Adrenal gland (tissue), 12 donors: Measurements from ENCODE around the gene HNRNPU. TPM values are rescaled to one million over a fixed set of nuclear protein-coding genes. Genes with fewer than 3 reads are reported as not detected.

Source experiments
- DNase-seq, 7 donors: peaks; one replicate each; pipeline ENCODE4 v3.0.0-alpha.2; 2019 to 2020
- H3K27ac ChIP-seq, 5 donors: fragments of 200-600 bp; sonication (generic) in 4 of 5; 1 replicate in 3 of 5; 2 replicates in 2 of 5; pipeline versions ENCODE4 v1.5.1 to v1.8.0; 2016 to 2020; ENCODE audit warnings: mild to moderate bottlenecking in 1 of 5
- H3K27me3 ChIP-seq: fragments of 200-600 bp; 2 replicates; pipeline ENCODE4 v1.8.0; 2021
- H3K36me3 ChIP-seq, 2 donors: fragments of 200-600 bp; replicated peaks in 1 of 2; 1 replicate in 1 of 2; 2 replicates in 1 of 2; pipeline versions ENCODE4 v1.5.1 to v1.8.0; 2018 to 2022
- H3K4me1 ChIP-seq, 2 donors: fragments of 200-600 bp; replicated peaks in 1 of 2; 1 replicate in 1 of 2; 2 replicates in 1 of 2; pipeline versions ENCODE4 v1.5.1 to v1.8.0; 2018 to 2021
- H3K4me3 ChIP-seq, 4 donors: fragments of 200-600 bp; sonication (generic) in 3 of 4; one replicate each; pipeline ENCODE4 v1.5.1; 2016 to 2018
- H3K9me3 ChIP-seq, 3 donors: fragments of 200-600 bp; sonication (generic) in 1 of 3; replicated peaks in 1 of 3; 1 replicate in 2 of 3; 2 replicates in 1 of 3; pipeline versions ENCODE4 v1.5.1 to v1.8.0; 2016 to 2021
- CTCF ChIP-seq, 6 experiments: fragments of 450-650 bp in 4 of 6; fragments of 200-600 bp in 2 of 6; sonication (generic) in 1 of 6; IDR thresholded peaks; 1 replicate in 5 of 6; 2 replicates in 1 of 6; pipeline versions ENCODE4 v1.5.1 to v1.8.0; 2016 to 2021; ENCODE audit warnings: antibody characterized with exemption in 6 of 6, mild to moderate bottlenecking in 2 of 6, moderate library complexity in 1 of 6
- POLR2A ChIP-seq, 2 donors: fragments of 450-650 bp; IDR thresholded peaks; one replicate each; pipeline ENCODE4 v1.6.1; 2017; ENCODE audit warnings: antibody characterized with exemption in 2 of 2, mild to moderate bottlenecking in 2 of 2, moderate library complexity in 1 of 2
- WGBS, 4 donors: extraction: QIAGEN DNeasy Blood & Tissue Kit in 2 of 4; methylation state at CpG; one replicate each; pipeline versions ENCODE4 v1.1.5 to v1.1.7; 2013 to 2017; 5-methylcytosine and 5-hydroxymethylcytosine counted together
- intact Hi-C, 2 donors: fragments of 100-400 bp; cut with DNase I; formaldehyde crosslinking; loops; one replicate each; pipeline versions ENCODE4 v1.14.1 to v1.15.0; 2022 to 2023
- polyA plus RNA-seq, 3 donors: library from polyadenylated mRNA; stranded (reverse); fragments of 200-250 nt in 2 of 3; fragments of 350-450 nt in 1 of 3; fragmentation: Illumina TruSeq in 1 of 3; extraction: RNeasy Lipid Tissue Mini Kit (QIAGEN cat#74804) in 1 of 3; gene quantifications; one replicate each; pipeline ENCODE4 v1.2.3, GENCODE V29; 2013 to 2014
- total RNA-seq, 9 donors: library from RNA; depleted of rRNA in 4 of 9; stranded (reverse); fragments of >200 nt in 4 of 9; fragments of 120-200 nt in 1 of 9; fragmentation: NEBNext Ultra II Directional in 1 of 9; extraction: Animal tissue kit (Norgen Biotek cat#: 25700) in 1 of 9; gene quantifications; one replicate each; pipeline versions ENCODE4 v1.1.0 to v1.2.4, GENCODE V29; 2013 to 2023
- donor health status: healthy with polysubstance abuse.
- donor health status: Bipolar disorder and iron deficiency.
- donor health status: DM: yes; HTN: yes; CAD: no.
- donor health status: DM: no; HTN: no; CAD: no.
- donor health status: DM: no; HTN: no; CAD: no.
- donor health status: DM: yes; HTN: yes; CAD: no.

The HNRNPU gene
- total and polyA plus RNA-seq, 12 donors: 141 to 397 (median 253) TPM

GRCh38 chr1:244850099-244850852 is 14.1 kb downstream of the HNRNPU start:
- no peak overlapping the region for H3K4me3 ChIP-seq
- H3K27ac ChIP-seq: peak overlapping the region in 2 of 5 donors; percentile 46 to 71
- H3K9me3 ChIP-seq: no peaks in the 10 kb centered on the region
- H3K36me3 ChIP-seq: peaks cover 0 to 62% of the 10 kb centered on the region in 2 donors
- TF ChIP-seq CTCF (IDR thresholded peaks at IDR 0.05) (no peak), POLR2A (IDR thresholded peaks at IDR 0.05) (no peak)
- 70 to 86% (median 81%) methylated on average over 3 of the region's 3 CpGs for WGBS, 4 donors
- H3K4me1 ChIP-seq: peaks cover 9 to 61% of the 10 kb centered on the region in 2 donors
- intact Hi-C loops: no loop called here
- H3K27me3 ChIP-seq: no peaks in the 10 kb centered on the region
- no peak for DNase-seq

GRCh38 chr1:244849189-244849866 is 15.0 kb downstream of the HNRNPU start:
- DNase-seq: no peak
- Histone ChIP-seq H3K4me3 (no peak overlapping the region), H3K9me3 (no peaks in the 10 kb centered on the region), H3K27ac (no peak overlapping the region), H3K36me3 (peaks cover 0 to 62% of the 10 kb centered on the region in 2 donors), H3K4me1 (peaks cover 9 to 53% of the 10 kb centered on the region in 2 donors), H3K27me3 (no peaks in the 10 kb centered on the region)
- TF ChIP-seq POLR2A (IDR thresholded peaks at IDR 0.05) (no peak), CTCF (IDR thresholded peaks at IDR 0.05) (no peak)
- intact Hi-C loops: no loop called here
- 50 to 68% (median 60%) methylated on average over 1 of the region's 1 CpG for WGBS, 4 donors

- 90 to 96% (median 94%) methylated on average over 6 of the region's 6 CpGs for WGBS, 4 donors
- no peak for DNase-seq
- Histone ChIP-seq H3K4me3 (no peak overlapping the region), H3K27me3 (no peaks in the 10 kb centered on the region), H3K27ac (no peak overlapping the region), H3K4me1 (peaks cover under 1 to 27% of the 10 kb centered on the region in 2 donors), H3K36me3 (peaks cover 0 to 66% of the 10 kb centered on the region in 2 donors), H3K9me3 (no peaks in the 10 kb centered on the region)
- TF ChIP-seq POLR2A (IDR thresholded peaks at IDR 0.05) (no peak), CTCF (IDR thresholded peaks at IDR 0.05) (no peak)
- intact Hi-C loops: no loop called here
These were observed 17.7 kb downstream of the HNRNPU start for GRCh38 chr1:244846653-244847052.
